Spleen (tissue), 11 donors: Measurements from ENCODE around the gene ICAM5. TPM values are rescaled to one million over a fixed set of nuclear protein-coding genes. Genes with fewer than 3 reads are reported as not detected.
A peak's percentile ranks its signal among the peaks of the same experiment; 100 is the strongest.

Source experiments
- DNase-seq: peaks from one replicate; pipeline ENCODE4 v3.0.0-alpha.2; 2020
- H3K27ac ChIP-seq, 8 donors: fragments of 200-600 bp; sonication (generic) in 7 of 8; 1 replicate in 4 of 8; 2 replicates in 4 of 8; pipeline versions ENCODE4 v1.5.0 to v1.8.0; 2016 to 2021; ENCODE audit warnings: inconsistent platforms in 4 of 8, mild to moderate bottlenecking in 4 of 8, moderate library complexity in 1 of 8
- H3K27me3 ChIP-seq, 7 donors: fragments of 200-600 bp; sonication (generic) in 6 of 7; replicated peaks in 1 of 7; 1 replicate in 4 of 7; 2 replicates in 3 of 7; pipeline versions ENCODE4 v1.5.0 to v1.8.0; 2016 to 2021; ENCODE audit warnings: inconsistent platforms in 3 of 7, mild to moderate bottlenecking in 1 of 7
- H3K36me3 ChIP-seq, 6 donors: fragments of 200-600 bp; sonication (generic) in 5 of 6; 1 replicate in 4 of 6; 2 replicates in 2 of 6; pipeline versions ENCODE4 v1.5.0 to v1.8.0; 2016 to 2021; ENCODE audit warnings: inconsistent platforms in 2 of 6
- H3K4me1 ChIP-seq, 6 donors: fragments of 200-600 bp; sonication (generic) in 5 of 6; 1 replicate in 3 of 6; 2 replicates in 3 of 6; pipeline versions ENCODE4 v1.5.0 to v1.8.0; 2016 to 2021; ENCODE audit warnings: inconsistent platforms in 3 of 6
- H3K4me3 ChIP-seq, 8 donors: fragments of 200-600 bp; sonication (generic) in 7 of 8; 1 replicate in 4 of 8; 2 replicates in 4 of 8; pipeline versions ENCODE4 v1.5.0 to v1.8.0; 2016 to 2021; ENCODE audit warnings: inconsistent platforms in 4 of 8, mild to moderate bottlenecking in 4 of 8, moderate library complexity in 2 of 8
- H3K9me3 ChIP-seq, 8 donors: fragments of 200-600 bp; sonication (generic) in 7 of 8; 1 replicate in 4 of 8; 2 replicates in 4 of 8; pipeline versions ENCODE4 v1.5.0 to v1.8.0; 2016 to 2021; ENCODE audit warnings: inconsistent platforms in 4 of 8
- CTCF ChIP-seq, 11 experiments: fragments of 200-600 bp in 7 of 11; fragments of 450-650 bp in 4 of 11; sonication (generic) in 4 of 11; IDR thresholded peaks in 8 of 11; conservative IDR thresholded peaks in 3 of 11; 1 replicate in 7 of 11; 2 replicates in 4 of 11; pipeline versions ENCODE4 v1.4.0 to v1.8.0; 2016 to 2021; ENCODE audit warnings: antibody characterized with exemption in 11 of 11, inconsistent platforms in 4 of 11, mild to moderate bottlenecking in 1 of 11
- POLR2A ChIP-seq, 3 donors: fragments of 450-650 bp; IDR thresholded peaks; one replicate each; pipeline ENCODE4 v1.5.1; 2017; ENCODE audit warnings: antibody characterized with exemption in 3 of 3, mild to moderate bottlenecking in 1 of 3
- POLR2AphosphoS5 ChIP-seq, 3 donors: sonication (generic); formaldehyde crosslinking; IDR thresholded peaks; one replicate each; pipeline ENCODE4 v1.5.1; 2017; ENCODE audit warnings: antibody characterized with exemption in 3 of 3
- WGBS, 5 donors: extraction: QIAGEN DNeasy Blood & Tissue Kit in 3 of 5; methylation state at CpG; one replicate each; pipeline versions ENCODE4 v1.1.5 to v1.1.7; 2013 to 2018; 5-methylcytosine and 5-hydroxymethylcytosine counted together
- intact Hi-C: fragments of 100-400 bp; cut with DNase I; formaldehyde crosslinking; loops from one replicate; pipeline ENCODE4 v1.15.0; 2023; ENCODE audit warnings: low total_unique reads
- polyA plus RNA-seq, 3 donors: library from polyadenylated mRNA; stranded (reverse); fragments of 200-250 nt; gene quantifications; one replicate each; pipeline ENCODE4 v1.2.1, GENCODE V29; 2013
- total RNA-seq, 7 donors: library from RNA; depleted of rRNA in 3 of 7; stranded (reverse); fragments of >200 nt in 3 of 7; fragmentation: NEBNext Ultra II Directional in 4 of 7; extraction: Animal tissue kit (Norgen Biotek cat#: 25700) in 4 of 7; gene quantifications; one replicate each; pipeline versions ENCODE4 v1.1.0 to v1.2.1, GENCODE V29; 2016 to 2021
- donor health status: healthy with polysubstance abuse.
- donor health status: DM: no; HTN: no; CAD: no; lungs with moderate emphysema.
- donor health status: DM: no; HTN: no; CAD: no.
- donor health status: Bipolar disorder and iron deficiency.
- donor health status: healthy.
- donor health status: DM: no; HTN: no; CAD: no.
- donor health status: DM: yes; HTN: yes; CAD: no.

Gene ICAM5
- total and polyA plus RNA-seq, 10 donors: 0.07 to 1.4 (median 0.69) TPM

- WGBS, 5 donors: 2 to 5% (median 3%) methylated on average over 33 to 59 of the region's 59 CpGs
- peak overlapping the region; percentile 78 to 99 (median 98) for H3K27ac ChIP-seq
- intact Hi-C loops: loop anchor here (2.0 to 10.0 kb wide), 2 partner anchors 65 to 119 kb away; partner anchors contain the start of genes ICAM3 and RAVER1
- peak; percentile 97 for DNase-seq
- peak; percentile 87 to 98 (median 96) for TF ChIP-seq CTCF (IDR thresholded peaks at IDR 0.05 in 8 of 11, conservative IDR thresholded peaks at IDR 0.05 in 3 of 11)
- TF ChIP-seq POLR2A (IDR thresholded peaks at IDR 0.05): no peak
- peak; percentile 67 to 84 (median 72) for TF ChIP-seq POLR2AphosphoS5 (IDR thresholded peaks at IDR 0.05)
- H3K27me3 ChIP-seq: no peaks in the 10 kb centered on the region
- peaks cover 0 to 20% (median 4%) of the 10 kb centered on the region in 6 donors for H3K36me3 ChIP-seq
- peaks cover 7 to 92% (median 56%) of the 10 kb centered on the region in 6 donors for H3K4me1 ChIP-seq
- no peaks in the 10 kb centered on the region for H3K9me3 ChIP-seq
- H3K4me3 ChIP-seq: peak overlapping the region; percentile 57 to 75 (median 67)
Measured at GRCh38 chr19:10269333-10270179, 20.2 kb upstream of the ICAM5 start.

- Histone ChIP-seq H3K9me3 (no peaks in the 10 kb centered on the region), H3K4me3 (peak overlapping the region; percentile 57 to 75 (median 67)), H3K36me3 (peaks cover 0 to 27% (median 10%) of the 10 kb centered on the region in 6 donors), H3K4me1 (peaks cover 7 to 96% (median 62%) of the 10 kb centered on the region in 6 donors), H3K27ac (peak overlapping the region; percentile 78 to 99 (median 98)), H3K27me3 (no peaks in the 10 kb centered on the region)
- DNase-seq: peak; percentile 98
- TF ChIP-seq POLR2A (IDR thresholded peaks at IDR 0.05) (no peak), POLR2AphosphoS5 (IDR thresholded peaks at IDR 0.05) (peak; percentile 10 to 75 (median 69))
- WGBS, 5 donors: 0 to 2% (median 1%) methylated on average over 25 to 37 of the region's 37 CpGs
- intact Hi-C loops: loop anchor here (10.0 kb wide), 1 partner anchor 65 kb away; the partner anchor contains the start of genes ICAM3 and RAVER1
Measured at GRCh38 chr19:10270180-10270615, 19.6 kb upstream of the ICAM5 start.

- Histone ChIP-seq H3K27ac (peak within 1 kb of the TSS; percentile 78 to 99 (median 98)), H3K4me1 (peaks cover 7 to 96% (median 64%) of the 10 kb centered on the region in 6 donors), H3K27me3 (no peaks in the 10 kb centered on the region), H3K9me3 (no peaks in the 10 kb centered on the region), H3K36me3 (peaks cover 0 to 33% (median 15%) of the 10 kb centered on the region in 6 donors), H3K4me3 (peak within 1 kb of the TSS; percentile 57 to 75 (median 67))
- intact Hi-C loops: loop anchor here (10.0 kb wide), 1 partner anchor 64 kb away; the partner anchor contains the start of genes ICAM3 and RAVER1
- 0 to 1% (median 1%) methylated on average over 38 to 51 of the region's 51 CpGs for WGBS, 5 donors
- peak; percentile 96 for DNase-seq
- peak; percentile 41 to 94 (median 76) for TF ChIP-seq POLR2A (IDR thresholded peaks at IDR 0.05)
- peak; percentile 95 to 98 (median 97) for TF ChIP-seq POLR2AphosphoS5 (IDR thresholded peaks at IDR 0.05)
- peak in 8 of 11 experiments; percentile 25 to 63 (median 36) for TF ChIP-seq CTCF (IDR thresholded peaks at IDR 0.05 in 8 of 11, conservative IDR thresholded peaks at IDR 0.05 in 3 of 11)
Measured at GRCh38 chr19:10270616-10271394, 18.9 kb upstream of the ICAM5 start, which contains the start of gene ICAM1. Gene ICAM1, plus strand, starts transcription at chr19:10271120. Its CDS starts 40 bp downstream, at chr19:10271160.

GRCh38 chr19:10271543-10272086 lies 18.1 kb upstream of the ICAM5 start:
- Histone ChIP-seq H3K9me3 (no peaks in the 10 kb centered on the region), H3K27ac (peak overlapping the region; percentile 78 to 99 (median 98)), H3K36me3 (peaks cover 0 to 41% (median 21%) of the 10 kb centered on the region in 6 donors), H3K27me3 (no peaks in the 10 kb centered on the region), H3K4me3 (peak overlapping the region; percentile 57 to 75 (median 67)), H3K4me1 (peaks cover 11 to 100% (median 70%) of the 10 kb centered on the region in 6 donors)
- TF ChIP-seq CTCF (IDR thresholded peaks at IDR 0.05 in 8 of 11, conservative IDR thresholded peaks at IDR 0.05 in 3 of 11) (no peak), POLR2A (IDR thresholded peaks at IDR 0.05) (no peak), POLR2AphosphoS5 (IDR thresholded peaks at IDR 0.05) (no peak)
- intact Hi-C loops: loop anchor here (10.0 kb wide), 1 partner anchor 63 kb away; the partner anchor contains the start of genes ICAM3 and RAVER1
- no peak for DNase-seq
- WGBS, 5 donors: 9 to 21% (median 13%) methylated on average over 12 of the region's 12 CpGs
